Stimulated activated CD8-positive, alpha-beta memory T cell treated with anti-CD3 and anti-CD28 coated beads, Interleukin-4, amount 100 ng/mL, for 4 hours (primary cell): Measurements from ENCODE around the gene CEP89.
"Not testable (repeated sequence)": the region's sequence is repeated elsewhere in the genome, so short reads cannot be mapped to it uniquely, and the experiment has no call there.

ENCODE experiments used
- DNase-seq, 2 donors: peaks; one replicate each; pipeline ENCODE4 v3.0.0-alpha.2; 2020; ENCODE audit warnings: low read depth in 2 of 2, low spot score in 1 of 2

The CEP89 gene

DNA sequence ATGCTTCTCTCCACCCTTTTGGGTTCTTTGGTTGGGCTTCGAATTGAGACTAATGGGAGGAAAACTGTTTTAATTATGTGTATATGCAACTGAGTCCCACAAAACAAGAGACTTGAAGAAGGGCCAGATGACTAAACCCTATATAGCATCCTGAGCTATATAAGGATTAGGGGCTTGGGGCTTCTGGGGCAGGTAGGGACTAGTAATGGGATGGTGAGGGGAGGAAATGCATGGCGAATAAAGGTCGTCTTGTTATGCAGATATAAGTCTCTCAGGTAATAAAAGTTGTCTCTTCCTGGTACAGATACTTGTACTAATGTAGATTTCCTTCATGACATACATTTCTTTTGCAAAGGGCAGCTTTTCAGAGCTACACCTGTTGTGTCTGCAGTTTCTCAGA lies 99.4 kb downstream of the CEP89 start:
- no peak for DNase-seq

DNA sequence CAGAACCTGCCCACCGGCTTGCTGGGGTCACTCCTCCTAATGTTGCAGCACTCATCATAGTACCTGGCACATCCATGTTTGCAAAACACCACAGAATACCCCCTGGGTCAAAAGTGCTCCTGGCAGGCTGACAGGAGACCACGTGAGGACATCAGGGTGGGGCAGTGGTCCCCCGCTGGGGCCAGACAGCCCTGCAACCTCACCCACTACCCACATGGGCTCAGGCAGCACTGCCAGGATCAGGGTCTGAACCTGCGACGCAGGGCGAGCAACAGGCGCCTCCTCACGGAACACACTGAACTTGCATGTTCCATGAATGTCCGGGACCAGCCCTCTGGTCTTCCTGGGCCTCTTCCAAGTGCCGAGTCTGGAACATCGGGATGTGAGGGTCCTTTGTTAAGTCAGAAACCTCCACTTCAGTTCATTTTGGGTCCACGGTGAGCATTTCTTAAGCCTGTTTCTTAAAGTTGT lies 100.7 kb downstream of the CEP89 start:
- no peak for DNase-seq

DNA sequence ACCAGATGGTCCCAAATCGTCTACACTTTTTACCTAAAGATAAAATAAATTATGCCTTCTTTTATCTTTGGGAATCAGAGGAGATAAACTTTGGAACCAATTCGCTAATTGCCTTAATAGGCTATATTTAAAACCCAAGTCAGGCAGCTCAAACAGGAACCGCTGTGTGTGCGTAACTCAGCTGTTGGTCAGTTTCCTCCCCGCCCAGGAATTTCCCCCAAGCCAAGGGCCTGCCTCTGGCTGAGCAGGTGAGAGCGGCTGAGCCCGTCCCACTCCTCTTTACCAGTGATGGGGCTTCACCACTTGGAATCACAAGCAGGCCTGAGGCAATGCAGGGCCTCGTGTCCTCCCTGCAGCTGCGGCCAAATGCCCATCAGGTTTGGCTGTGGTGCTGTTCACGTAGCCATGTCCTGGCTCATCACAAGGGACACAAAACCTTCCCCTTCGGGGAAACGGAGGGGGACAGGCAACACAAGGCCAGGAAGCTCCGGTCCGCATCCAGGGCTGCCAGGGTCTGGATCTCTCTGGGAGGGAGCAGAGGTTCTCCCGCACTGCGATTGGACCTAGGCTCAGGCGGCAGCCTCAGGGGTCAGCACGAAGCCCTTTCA lies 101.7 kb downstream of the CEP89 start:
- no peak for DNase-seq

DNA sequence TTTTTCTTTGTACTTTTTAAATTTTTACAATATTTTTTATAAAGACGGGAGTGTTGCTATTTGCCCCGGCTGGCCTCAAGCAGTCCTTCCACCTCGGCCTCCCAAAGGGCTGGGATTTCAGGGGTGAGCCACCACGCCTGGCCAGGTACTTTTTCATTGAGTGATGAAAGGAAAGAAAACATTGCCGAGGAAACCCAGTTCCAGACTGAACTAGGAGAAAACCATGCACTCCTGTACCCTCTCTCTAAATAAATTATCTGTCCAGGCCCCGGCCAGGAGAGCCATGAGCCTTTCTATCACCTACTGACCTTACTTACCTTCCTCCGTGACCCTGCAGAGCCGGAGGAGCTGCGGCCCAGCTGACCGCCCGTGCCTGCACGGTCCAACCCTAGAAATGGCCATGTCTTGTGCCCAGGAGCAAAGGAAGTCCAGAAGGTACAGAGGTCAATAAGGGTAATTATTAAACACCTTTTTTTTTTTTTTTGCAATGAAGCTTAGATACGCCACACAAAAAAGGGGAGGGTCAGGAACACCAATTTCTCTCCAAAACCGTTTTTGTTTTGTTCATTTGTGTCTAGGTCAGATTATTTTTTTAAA lies 102.3 kb downstream of the CEP89 start, which contains the start of gene SLC7A9:
Gene SLC7A9 (minus strand): TSS at position 399 of the 597 bp plus-strand sequence. CDS start 1,233 bp downstream, outside the sequence.
- DNase-seq: no peak

DNA sequence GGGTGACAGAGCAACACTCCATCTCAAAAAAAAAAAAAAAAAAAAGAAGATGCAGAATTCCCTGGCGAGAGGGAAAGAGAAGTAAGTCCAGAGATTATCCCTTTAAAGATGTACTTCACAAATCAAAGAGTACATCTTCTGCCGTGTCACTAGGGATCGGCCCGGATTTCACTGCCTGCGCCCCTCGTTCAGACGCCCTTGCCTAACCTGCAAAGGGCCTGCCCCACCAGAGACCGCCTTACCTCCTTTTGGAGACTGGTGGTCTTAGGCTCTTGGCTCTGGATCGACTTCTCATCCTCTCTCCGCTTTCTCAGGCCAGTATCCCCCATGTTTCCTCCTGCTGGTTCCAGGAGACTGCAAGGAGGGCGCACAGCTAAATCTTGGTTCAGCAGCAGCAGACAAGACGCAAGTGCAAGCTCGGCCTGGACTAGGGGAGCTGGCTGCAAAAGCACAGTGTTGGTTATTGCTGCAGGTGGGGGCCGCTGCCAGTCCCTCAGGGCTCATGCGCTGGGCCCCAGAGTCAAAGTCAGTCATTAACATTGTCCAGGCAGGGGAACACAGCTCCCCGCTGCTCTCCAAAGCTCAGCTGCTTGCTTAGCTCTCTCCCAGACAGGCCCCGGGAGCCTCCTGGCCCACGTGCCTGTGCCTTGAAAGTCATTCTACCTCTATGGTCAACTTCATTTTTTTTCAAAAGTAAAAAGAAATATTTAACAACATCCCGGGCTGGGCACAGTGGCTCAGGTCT lies 103.4 kb downstream of the CEP89 start:
- no peak for DNase-seq

DNA sequence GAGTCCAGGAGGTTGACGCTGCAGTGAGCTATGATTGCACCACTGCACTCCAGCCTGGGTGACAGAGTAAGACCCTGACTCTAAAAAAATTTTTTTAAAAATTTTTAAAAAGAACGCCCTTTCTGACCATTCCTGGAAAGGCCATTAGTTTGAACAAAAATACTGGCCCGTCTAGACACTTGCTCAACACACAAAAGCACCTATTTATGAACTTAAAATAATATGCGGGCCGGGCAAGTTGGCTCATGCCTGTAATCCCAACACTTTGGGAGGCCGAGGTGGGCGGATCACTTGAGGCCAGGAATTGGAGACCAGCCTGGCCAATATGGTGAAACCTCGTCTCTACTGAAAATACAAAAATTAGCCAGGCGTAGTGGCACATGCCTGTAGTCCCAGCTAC lies 104.3 kb downstream of the CEP89 start:
- not testable (repeated sequence) for DNase-seq

DNA sequence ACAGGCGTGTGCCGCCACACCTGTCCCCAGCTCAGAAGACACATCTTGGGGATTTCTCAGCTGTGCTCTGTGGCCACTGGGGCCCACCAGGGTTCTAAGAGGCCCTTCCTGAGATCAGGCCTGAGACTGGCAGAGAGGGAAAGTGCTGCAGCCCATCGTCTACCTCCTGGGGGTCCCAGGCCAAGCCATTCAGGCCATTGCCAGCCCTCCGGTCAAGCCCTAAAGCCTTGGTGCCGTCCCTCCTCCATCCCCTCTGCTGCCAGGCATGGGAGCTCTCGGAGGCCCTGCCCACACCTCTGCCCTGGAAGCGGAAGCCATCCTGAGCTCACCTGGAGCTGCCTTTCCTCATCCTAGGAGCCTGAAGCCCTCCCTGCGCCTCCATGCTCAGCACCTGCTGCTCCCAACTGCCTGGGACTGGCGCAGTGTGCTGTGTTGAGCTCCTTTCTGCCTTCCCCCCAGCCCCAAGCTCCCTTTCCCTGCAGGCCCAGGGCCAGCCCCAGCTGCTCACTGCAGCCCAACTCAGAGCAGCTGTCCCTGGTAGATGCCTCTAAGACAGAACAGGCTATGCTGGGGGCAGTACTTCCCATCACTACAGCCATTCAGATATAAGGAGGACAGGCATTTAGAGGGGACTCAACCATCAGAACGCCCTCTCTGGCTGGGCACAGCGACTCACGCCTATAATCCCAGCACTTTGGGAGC lies 105.0 kb downstream of the CEP89 start:
- DNase-seq: no peak

- no peak for DNase-seq
These were observed 105.7 kb downstream of the CEP89 start for GRCh38 chr19:32866061-32866460.

GRCh38 chr19:32865326-32865725 lies 106.4 kb downstream of the CEP89 start:
- DNase-seq: no peak

- no peak for DNase-seq
These were observed 107.3 kb downstream of the CEP89 start for GRCh38 chr19:32864318-32865007.

DNA sequence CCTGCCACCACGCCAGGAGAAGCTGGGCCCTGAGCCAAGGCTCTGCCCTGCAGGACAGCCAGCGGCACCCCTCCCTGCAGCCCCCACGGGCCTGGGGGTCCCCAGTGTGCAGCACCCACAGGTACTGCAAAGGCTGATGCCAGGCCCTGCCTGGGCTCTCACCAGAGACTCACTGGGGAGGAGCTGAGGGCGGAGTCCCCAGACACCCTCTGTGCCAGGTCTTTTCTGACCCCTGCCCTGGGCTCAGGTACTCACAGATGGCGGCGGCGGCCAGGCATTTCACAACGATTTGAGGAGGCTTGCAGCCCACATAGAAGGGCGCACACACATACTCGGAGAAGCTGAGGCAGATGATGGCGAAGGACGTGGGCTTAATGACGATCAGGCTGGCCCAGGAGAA lies 107.9 kb downstream of the CEP89 start:
- no peak for DNase-seq

GRCh38 chr19:32863301-32863700 lies 108.5 kb downstream of the CEP89 start:
- DNase-seq: no peak

DNA sequence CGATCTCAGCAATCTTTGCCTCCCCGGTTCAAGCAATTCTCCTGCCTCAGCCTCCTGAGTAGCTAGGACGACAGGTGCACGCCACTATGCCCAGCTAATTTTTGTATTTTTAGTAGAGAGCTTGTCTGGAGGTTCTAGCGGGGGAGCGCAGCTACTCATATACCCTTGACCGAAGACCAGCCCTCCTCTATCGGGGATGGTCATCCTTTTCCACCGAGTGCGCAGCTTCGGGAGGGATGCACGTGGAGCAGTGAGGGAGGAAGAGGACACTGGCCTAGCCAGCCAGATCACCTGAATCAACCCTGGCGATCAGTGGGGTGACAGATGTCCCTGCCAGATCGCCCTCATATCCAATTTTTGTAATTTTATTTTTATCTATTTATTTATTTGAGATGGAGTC lies 109.0 kb downstream of the CEP89 start:
- DNase-seq: no peak

- no peak for DNase-seq
These were observed 109.6 kb downstream of the CEP89 start for GRCh38 chr19:32862173-32862572.

DNA sequence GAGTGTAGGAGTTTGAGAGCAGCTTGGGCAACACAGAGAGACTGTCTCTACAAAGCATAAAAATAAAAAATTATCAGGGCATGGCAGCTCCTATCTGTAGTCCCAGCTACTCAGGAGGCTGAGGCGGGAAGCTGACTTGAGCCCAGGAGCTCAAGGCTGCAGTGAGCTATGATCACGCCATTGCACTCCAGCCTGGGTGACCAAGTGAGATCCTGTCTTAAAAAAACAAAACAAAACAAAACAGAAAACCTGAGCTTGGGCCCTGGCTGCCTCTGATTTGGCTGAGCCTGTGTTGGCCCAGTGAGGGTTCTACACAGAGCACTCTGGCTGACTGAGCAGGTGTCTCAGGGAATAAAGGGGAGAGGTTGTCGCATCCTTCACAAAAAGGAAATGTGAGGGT lies 110.2 kb downstream of the CEP89 start:
- DNase-seq: no peak

GRCh38 chr19:32859591-32859990 lies 112.2 kb downstream of the CEP89 start:
- no peak for DNase-seq

DNA sequence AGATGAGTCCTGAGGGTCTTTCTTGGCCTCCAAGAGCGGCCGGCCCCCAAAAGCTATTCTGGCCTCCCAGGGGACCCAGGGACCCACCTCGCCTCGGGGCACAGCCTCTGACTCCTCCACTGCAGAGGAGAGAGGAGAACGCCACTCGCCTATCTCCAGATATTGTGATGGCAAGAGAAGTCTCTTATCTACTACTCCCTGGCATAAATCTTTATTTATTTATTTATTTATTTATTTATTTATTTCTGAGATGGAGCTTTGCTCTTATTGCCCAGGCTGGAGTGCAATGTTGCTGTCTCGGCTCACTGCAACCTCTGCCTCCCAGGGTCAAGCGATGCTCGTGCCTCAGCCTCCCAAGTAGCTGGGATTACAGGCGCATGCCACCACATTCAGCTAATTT lies 113.2 kb downstream of the CEP89 start:
- DNase-seq: no peak

DNA sequence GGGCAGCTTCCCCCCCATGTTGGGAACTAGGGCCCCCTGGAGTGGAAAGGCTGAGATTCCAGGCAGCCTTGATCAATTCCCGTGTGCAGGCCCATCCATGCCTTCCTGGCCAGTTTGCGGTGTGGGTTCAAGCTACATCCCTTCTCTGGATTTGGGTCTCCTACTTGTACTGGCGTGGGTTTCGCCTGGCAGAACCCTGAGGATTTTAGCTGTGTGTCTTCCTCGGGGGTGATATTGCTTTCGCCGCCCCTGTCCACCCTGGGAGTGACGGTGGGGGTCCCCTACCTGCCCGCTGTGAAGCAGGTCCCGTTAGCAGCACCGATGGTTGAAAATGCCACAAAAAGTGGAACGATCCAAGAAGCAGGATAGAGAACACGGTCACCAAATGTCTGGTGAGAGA lies 113.6 kb downstream of the CEP89 start:
- DNase-seq: no peak

DNA sequence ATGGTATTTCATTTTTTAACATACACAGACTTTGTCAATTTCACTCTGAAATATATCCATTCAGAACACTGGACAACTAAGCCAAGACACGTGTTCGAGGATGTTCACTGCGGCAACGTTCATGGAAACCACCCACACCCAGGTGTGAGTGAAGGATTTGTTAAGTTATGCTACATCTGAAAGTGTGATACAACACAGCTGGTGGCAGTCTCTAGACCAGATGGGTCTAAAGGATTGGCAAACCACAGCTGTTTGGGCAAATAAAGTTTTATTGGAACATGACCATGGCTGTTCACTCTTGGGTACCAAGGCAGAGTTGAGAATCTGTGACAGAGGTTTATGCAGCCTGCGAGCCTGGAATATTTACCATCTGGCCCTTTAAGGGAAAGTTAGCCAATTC lies 114.2 kb downstream of the CEP89 start:
- DNase-seq: no peak

DNA sequence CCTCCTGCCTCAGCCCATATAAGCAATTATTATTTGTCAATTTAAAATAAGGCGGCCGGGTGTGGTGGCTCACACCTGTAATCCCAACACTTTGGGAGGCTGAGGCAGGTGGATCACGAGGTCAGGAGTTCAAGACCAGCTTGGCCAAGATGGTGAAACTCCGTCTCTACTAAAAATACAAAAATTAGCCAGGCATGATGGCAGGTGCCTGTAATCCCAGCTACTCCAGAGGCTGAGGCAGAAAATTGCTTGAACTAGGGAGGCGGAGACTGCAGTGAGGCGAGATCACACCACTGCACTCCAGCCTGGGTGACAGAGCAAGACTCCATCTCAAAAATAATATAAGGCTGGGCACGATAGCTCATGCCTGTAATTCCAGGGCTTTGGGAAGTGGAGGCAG lies 114.9 kb downstream of the CEP89 start:
- not testable (repeated sequence) for DNase-seq

DNA sequence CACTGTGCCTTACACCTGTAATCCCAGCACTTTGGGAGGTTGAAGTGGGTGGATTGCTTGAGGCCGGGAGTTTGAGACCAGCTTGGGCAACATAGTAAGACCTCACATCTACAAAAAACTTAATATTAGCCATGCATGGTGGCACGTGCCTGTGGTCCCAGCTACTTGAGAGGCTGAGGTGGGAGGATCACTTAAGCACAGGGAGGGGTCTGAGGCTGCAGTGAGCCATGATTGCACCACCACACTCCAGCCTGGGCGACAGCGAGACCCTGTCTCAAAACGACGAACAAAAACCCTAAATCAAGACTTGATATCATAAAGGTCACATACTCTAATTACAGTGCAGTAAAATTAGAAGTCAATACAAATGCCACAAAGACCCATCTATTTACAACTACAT lies 119.5 kb downstream of the CEP89 start:
- DNase-seq: no peak
